K562 (cell line): ENCODE measurements around the gene QPRT. TPM values are rescaled to one million over a fixed set of nuclear protein-coding genes. Genes with fewer than 3 reads are reported as not detected.

ENCODE experiments used
- polyA plus RNA-seq, 8 experiments: library from polyadenylated mRNA; depleted of rRNA in 4 of 8; stranded (reverse) in 5 of 8; unstranded in 3 of 8; fragments of >200 nt; fragmentation: Nextera tagmentation in 2 of 8; fragmentation: Illumina TruSeq in 1 of 8; extraction: Ambion mirVana in 2 of 8; extraction: Trizol in 1 of 8; gene quantifications; 2 replicates each; pipeline versions ENCODE4 v1.2.1 to v1.2.3, GENCODE V29; 2011 to 2014; ENCODE audit warnings: inconsistent platforms in 1 of 8, missing spikeins in 1 of 8
- total RNA-seq, 7 experiments: library from RNA; depleted of rRNA in 6 of 7; stranded (reverse); fragments of >200 nt in 6 of 7; fragmentation: Illumina TruSeq in 2 of 7; extraction: Trizol in 2 of 7; gene quantifications; 2 replicates each; pipeline versions ENCODE4 v1.2.1 to v1.2.3, GENCODE V29; 2011 to 2021; ENCODE audit warnings: low replicate concordance in 1 of 7

QPRT gene
- total and polyA plus RNA-seq, 9 of the 15 experiments (the other 6 are each of a cell fraction or from before 2014, with no cell fraction given), result 7.7 to 112 (median 64.1) TPM

Other genes starting within 250 kb of the QPRT start
Only the 7 nearest of the 16 such genes appear.
- gene SPN, start 15.9 kb upstream of the QPRT start, total RNA-seq (2014; rRNA removed), result 75.4 and 91.8 TPM in 2 replicates
- gene SPN, start 15.9 kb upstream of the QPRT start, total RNA-seq (2014; rRNA removed; fragmentation: Illumina TruSeq; extraction: Trizol), result 80.6 and 85.0 TPM in 2 replicates
- 110 and 114 TPM in 2 replicates for gene SPN, start 15.9 kb upstream of the QPRT start, total RNA-seq (2015; rRNA removed; fragmentation: Illumina TruSeq; extraction: Trizol)
- 202 and 225 TPM in 2 replicates for gene SPN, start 15.9 kb upstream of the QPRT start, total RNA-seq (2021)
- gene SPN, start 15.9 kb upstream of the QPRT start, polyA plus RNA-seq (2011; rRNA removed), result 56.7 and 114 TPM in 2 replicates
- 174 and 221 TPM in 2 replicates for gene SPN, start 15.9 kb upstream of the QPRT start, polyA plus RNA-seq (2014; fragmentation: Illumina TruSeq; extraction: Trizol)
- 10 to 100 TPM; 24.3 to 34.3 TPM for gene SPN, start 15.9 kb upstream of the QPRT start, polyA plus RNA-seq (2014; fragmentation: Nextera tagmentation; extraction: Ambion mirVana)
- gene SPN, start 15.9 kb upstream of the QPRT start, polyA plus RNA-seq (2014; rRNA removed), result 74.2 and 79.4 TPM in 2 replicates
- not detected in 2 replicates for gene C16orf54, start 66.8 kb downstream of the QPRT start, total RNA-seq (2014; rRNA removed)
- gene C16orf54, start 66.8 kb downstream of the QPRT start, total RNA-seq (2014; rRNA removed; fragmentation: Illumina TruSeq; extraction: Trizol), result not detected in 2 replicates
- not detected in 2 replicates for gene C16orf54, start 66.8 kb downstream of the QPRT start, total RNA-seq (2015; rRNA removed; fragmentation: Illumina TruSeq; extraction: Trizol)
- 0.09 TPM in 1 of 2 replicates, not detected in the other for gene C16orf54, start 66.8 kb downstream of the QPRT start, total RNA-seq (2021)
- not detected in 2 replicates for gene C16orf54, start 66.8 kb downstream of the QPRT start, polyA plus RNA-seq (2011; rRNA removed)
- gene C16orf54, start 66.8 kb downstream of the QPRT start, polyA plus RNA-seq (2014; fragmentation: Illumina TruSeq; extraction: Trizol), result not detected in 2 replicates
- gene C16orf54, start 66.8 kb downstream of the QPRT start, polyA plus RNA-seq (2014; fragmentation: Nextera tagmentation; extraction: Ambion mirVana), result not detected
- gene C16orf54, start 66.8 kb downstream of the QPRT start, polyA plus RNA-seq (2014; rRNA removed), result not detected in 2 replicates
- not detected in 2 replicates for gene ZG16, start 99.1 kb downstream of the QPRT start, total RNA-seq (2014; rRNA removed)
- gene ZG16, start 99.1 kb downstream of the QPRT start, total RNA-seq (2014; rRNA removed; fragmentation: Illumina TruSeq; extraction: Trizol), result not detected in 2 replicates
- not detected in 2 replicates for gene ZG16, start 99.1 kb downstream of the QPRT start, total RNA-seq (2015; rRNA removed; fragmentation: Illumina TruSeq; extraction: Trizol)
- gene ZG16, start 99.1 kb downstream of the QPRT start, total RNA-seq (2021), result 0.04 TPM in 1 of 2 replicates, not detected in the other
- gene ZG16, start 99.1 kb downstream of the QPRT start, polyA plus RNA-seq (2011; rRNA removed), result not detected in 2 replicates
- not detected in 2 replicates for gene ZG16, start 99.1 kb downstream of the QPRT start, polyA plus RNA-seq (2014; fragmentation: Illumina TruSeq; extraction: Trizol)
- not detected for gene ZG16, start 99.1 kb downstream of the QPRT start, polyA plus RNA-seq (2014; fragmentation: Nextera tagmentation; extraction: Ambion mirVana)
- not detected in 2 replicates for gene ZG16, start 99.1 kb downstream of the QPRT start, polyA plus RNA-seq (2014; rRNA removed)
- gene KIF22, start 111.6 kb downstream of the QPRT start, total RNA-seq (2014; rRNA removed), result 131 and 146 TPM in 2 replicates
- gene KIF22, start 111.6 kb downstream of the QPRT start, total RNA-seq (2014; rRNA removed; fragmentation: Illumina TruSeq; extraction: Trizol), result 84.2 and 106 TPM in 2 replicates
- gene KIF22, start 111.6 kb downstream of the QPRT start, total RNA-seq (2015; rRNA removed; fragmentation: Illumina TruSeq; extraction: Trizol), result 115 and 117 TPM in 2 replicates
- gene KIF22, start 111.6 kb downstream of the QPRT start, total RNA-seq (2021), result 146 and 156 TPM in 2 replicates
- gene KIF22, start 111.6 kb downstream of the QPRT start, polyA plus RNA-seq (2011; rRNA removed), result 232 and 251 TPM in 2 replicates
- gene KIF22, start 111.6 kb downstream of the QPRT start, polyA plus RNA-seq (2014; fragmentation: Illumina TruSeq; extraction: Trizol), result 144 and 171 TPM in 2 replicates
- gene KIF22, start 111.6 kb downstream of the QPRT start, polyA plus RNA-seq (2014; fragmentation: Nextera tagmentation; extraction: Ambion mirVana), result 10 to 100 TPM in 1 of 2 experiments, 1 to 10 TPM in 1; 8.7 to 18.2 TPM
- gene KIF22, start 111.6 kb downstream of the QPRT start, polyA plus RNA-seq (2014; rRNA removed), result 180 and 185 TPM in 2 replicates
- 414 and 504 TPM in 2 replicates for gene MAZ, start 127.3 kb downstream of the QPRT start, total RNA-seq (2014; rRNA removed)
- 196 and 250 TPM in 2 replicates for gene MAZ, start 127.3 kb downstream of the QPRT start, total RNA-seq (2014; rRNA removed; fragmentation: Illumina TruSeq; extraction: Trizol)
- gene MAZ, start 127.3 kb downstream of the QPRT start, total RNA-seq (2015; rRNA removed; fragmentation: Illumina TruSeq; extraction: Trizol), result 378 and 386 TPM in 2 replicates
- gene MAZ, start 127.3 kb downstream of the QPRT start, total RNA-seq (2021), result 518 and 532 TPM in 2 replicates
- 216 and 275 TPM in 2 replicates for gene MAZ, start 127.3 kb downstream of the QPRT start, polyA plus RNA-seq (2011; rRNA removed)
- gene MAZ, start 127.3 kb downstream of the QPRT start, polyA plus RNA-seq (2014; fragmentation: Illumina TruSeq; extraction: Trizol), result 420 and 592 TPM in 2 replicates
- 10 to 100 TPM; 45.4 to 59.3 TPM for gene MAZ, start 127.3 kb downstream of the QPRT start, polyA plus RNA-seq (2014; fragmentation: Nextera tagmentation; extraction: Ambion mirVana)
- 225 and 259 TPM in 2 replicates for gene MAZ, start 127.3 kb downstream of the QPRT start, polyA plus RNA-seq (2014; rRNA removed)
- gene PRRT2, start 133.0 kb downstream of the QPRT start, total RNA-seq (2014; rRNA removed), result 0.16 and 0.27 TPM in 2 replicates
- gene PRRT2, start 133.0 kb downstream of the QPRT start, total RNA-seq (2014; rRNA removed; fragmentation: Illumina TruSeq; extraction: Trizol), result 0.11 TPM in 1 of 2 replicates, not detected in the other
- gene PRRT2, start 133.0 kb downstream of the QPRT start, total RNA-seq (2015; rRNA removed; fragmentation: Illumina TruSeq; extraction: Trizol), result 0.25 and 0.38 TPM in 2 replicates
- 0.69 and 1.2 TPM in 2 replicates for gene PRRT2, start 133.0 kb downstream of the QPRT start, total RNA-seq (2021)
- gene PRRT2, start 133.0 kb downstream of the QPRT start, polyA plus RNA-seq (2011; rRNA removed), result 0.42 and 0.96 TPM in 2 replicates
- 0.28 and 0.46 TPM in 2 replicates for gene PRRT2, start 133.0 kb downstream of the QPRT start, polyA plus RNA-seq (2014; fragmentation: Illumina TruSeq; extraction: Trizol)
- gene PRRT2, start 133.0 kb downstream of the QPRT start, polyA plus RNA-seq (2014; fragmentation: Nextera tagmentation; extraction: Ambion mirVana), result not detected
- 0.81 and 1.0 TPM in 2 replicates for gene PRRT2, start 133.0 kb downstream of the QPRT start, polyA plus RNA-seq (2014; rRNA removed)
- 58.2 and 68.3 TPM in 2 replicates for gene PAGR1, start 137.0 kb downstream of the QPRT start, total RNA-seq (2014; rRNA removed)
- 16.5 and 16.8 TPM in 2 replicates for gene PAGR1, start 137.0 kb downstream of the QPRT start, total RNA-seq (2014; rRNA removed; fragmentation: Illumina TruSeq; extraction: Trizol)
- 40.7 and 42.2 TPM in 2 replicates for gene PAGR1, start 137.0 kb downstream of the QPRT start, total RNA-seq (2015; rRNA removed; fragmentation: Illumina TruSeq; extraction: Trizol)
- 33.3 and 36.0 TPM in 2 replicates for gene PAGR1, start 137.0 kb downstream of the QPRT start, total RNA-seq (2021)
- gene PAGR1, start 137.0 kb downstream of the QPRT start, polyA plus RNA-seq (2011; rRNA removed), result 15.4 and 16.6 TPM in 2 replicates
- gene PAGR1, start 137.0 kb downstream of the QPRT start, polyA plus RNA-seq (2014; fragmentation: Illumina TruSeq; extraction: Trizol), result 15.7 and 26.0 TPM in 2 replicates
- gene PAGR1, start 137.0 kb downstream of the QPRT start, polyA plus RNA-seq (2014; fragmentation: Nextera tagmentation; extraction: Ambion mirVana), result 1 to 10 TPM; 1.4 to 4.5 TPM
- 42.8 and 51.3 TPM in 2 replicates for gene PAGR1, start 137.0 kb downstream of the QPRT start, polyA plus RNA-seq (2014; rRNA removed)